ENCODE results near the gene RALGAPA2. TPM values are rescaled to one million over a fixed set of nuclear protein-coding genes. Genes with fewer than 3 reads are reported as not detected.

The RALGAPA2 gene
- polyA plus RNA-seq, 1 of the 3 experiments (the other 2 are of a cell fraction), result 1.0 TPM

GRCh38 chr20:20747298-20747697 is 34.9 kb upstream of the RALGAPA2 start:
- 3% methylated on average over 1 of the region's 1 CpG for WGBS (ENCODE audit: low lambda C conversion rate)
- TF ChIP-seq FOXM1 (IDR thresholded peaks at IDR 0.05; ENCODE audit: low read depth), result no peak
- TF ChIP-seq ZBTB33 (IDR thresholded peaks at IDR 0.05; ENCODE audit: borderline replicate concordance, low read depth), result no peak
- TF ChIP-seq POLR2AphosphoS5 (IDR thresholded peaks at IDR 0.05; ENCODE audit: low read depth, low read length), result no peak
- TF ChIP-seq MEF2A (IDR thresholded peaks at IDR 0.05; ENCODE audit: borderline replicate concordance, low read depth), result no peak
- TF ChIP-seq CHD2 (IDR thresholded peaks at IDR 0.05; ENCODE audit: low read length, partially characterized antibody), result no peak
- no peak for TF ChIP-seq USF1 (IDR thresholded peaks at IDR 0.05; ENCODE audit: borderline replicate concordance, low read depth)
- TF ChIP-seq SIN3A (IDR thresholded peaks at IDR 0.05; ENCODE audit: borderline replicate concordance, low read depth, low read length), result no peak
- CTCF ChIA-PET, result interaction anchor here (0.8 to 1.3 kb wide), 2 partner anchors 10 to 72 kb away, joined by 3 read pairs; no protein-coding TSS in a partner anchor

GRCh38 chr20:20744170-20744725 is 31.8 kb upstream of the RALGAPA2 start:
- no peak overlapping the region for H3K4me2 ChIP-seq
- no peaks in the 10 kb centered on the region for H3K79me2 ChIP-seq (ENCODE audit: insufficient read depth)
- no peak overlapping the region for H3K9ac ChIP-seq
- CTCF ChIA-PET, result no interaction called here
- H4K20me1 ChIP-seq (ENCODE audit: insufficient read depth), result no peaks in the 10 kb centered on the region
- POLR2A ChIA-PET, result no interaction called here
- no peaks in the 10 kb centered on the region for H3K9me3 ChIP-seq
- peaks cover 7% of the 10 kb centered on the region; the same call in 1 of the 2 replicates for H3K27me3 ChIP-seq (ENCODE audit: insufficient read depth)
- H3K36me3 ChIP-seq (replicated peaks in 1 of 2; ENCODE audit: control insufficient read depth in 1 of 2, insufficient read depth in 2 of 2, low read length in 1 of 2), result no peaks in the 10 kb centered on the region
- no peak overlapping the region for H2AFZ ChIP-seq (ENCODE audit: low read depth)
- no peaks in the 10 kb centered on the region for H3F3A ChIP-seq (replicated peaks; ENCODE audit: insufficient read depth)
- TF ChIP-seq FOSL2 (IDR thresholded peaks at IDR 0.05; ENCODE audit: borderline replicate concordance, low read depth) (no peak), USF2 (IDR thresholded peaks at IDR 0.05; ENCODE audit: borderline replicate concordance, low read depth, low read length) (no peak), EZH2phosphoT487 (IDR thresholded peaks at IDR 0.05; ENCODE audit: borderline replicate concordance, low read depth) (no peak), ZBTB33 (IDR thresholded peaks at IDR 0.05; ENCODE audit: borderline replicate concordance, low read depth) (no peak), EP300 (IDR thresholded peaks at IDR 0.05; ENCODE audit: borderline replicate concordance in 1 of 2, low read depth in 1 of 2, low read length in 1 of 2) (no peak), RXRA (IDR thresholded peaks at IDR 0.05; ENCODE audit: borderline replicate concordance, low read depth) (no peak), PBX3 (IDR thresholded peaks at IDR 0.05) (no peak), JUND (IDR thresholded peaks at IDR 0.05) (no peak)
- H3K4me1 ChIP-seq (ENCODE audit: control insufficient read depth in 1 of 2, insufficient read depth in 2 of 2, low read depth in 1 of 2, low read length in 1 of 2), result no peaks in the 10 kb centered on the region; a peak in 1 of 4 replicates
- 27% methylated on average over 5 of the region's 5 CpGs for WGBS (ENCODE audit: low lambda C conversion rate)
- H3K9me2 ChIP-seq, result no peaks in the 10 kb centered on the region
- no peak for DNase-seq
- no peak overlapping the region for H3K27ac ChIP-seq (ENCODE audit: low read depth in 2 of 2, low read length in 1 of 2)
- no peak overlapping the region for H3K4me3 ChIP-seq (ENCODE audit: low read depth in 2 of 2, low read length in 1 of 2)

More at GRCh38 chr20:20747298-20747697, 34.9 kb upstream of the RALGAPA2 start:
- no peak overlapping the region for H3K9ac ChIP-seq
- peaks cover 3% of the 10 kb centered on the region; the same call in 1 of the 2 replicates for H3K27me3 ChIP-seq (ENCODE audit: insufficient read depth)
- H3K4me2 ChIP-seq, result no peak overlapping the region
- H3K9me3 ChIP-seq, result no peaks in the 10 kb centered on the region
- H3K4me3 ChIP-seq (ENCODE audit: low read depth in 2 of 2, low read length in 1 of 2), result no peak overlapping the region
- no peaks in the 10 kb centered on the region for H3K79me2 ChIP-seq (ENCODE audit: insufficient read depth)
- POLR2A ChIA-PET, result no interaction called here
- no peak overlapping the region for H3K27ac ChIP-seq (ENCODE audit: low read depth in 2 of 2, low read length in 1 of 2)
- no peaks in the 10 kb centered on the region for H3K9me2 ChIP-seq
- DNase-seq, result no peak
- H3K36me3 ChIP-seq (replicated peaks in 1 of 2; ENCODE audit: control insufficient read depth in 1 of 2, insufficient read depth in 2 of 2, low read length in 1 of 2), result no peaks in the 10 kb centered on the region
- no peaks in the 10 kb centered on the region for H4K20me1 ChIP-seq (ENCODE audit: insufficient read depth)
- H2AFZ ChIP-seq (ENCODE audit: low read depth), result no peak overlapping the region
- H3F3A ChIP-seq (replicated peaks; ENCODE audit: insufficient read depth), result no peaks in the 10 kb centered on the region
- H3K4me1 ChIP-seq (ENCODE audit: control insufficient read depth in 1 of 2, insufficient read depth in 2 of 2, low read depth in 1 of 2, low read length in 1 of 2), result no peaks in the 10 kb centered on the region
